Stimulated activated naive B cell treated with anti-CD40 and anti-IgM and Interleukin-4, amounts not matched to agents 10 μg/mL and 1 μg/mL and 100 μg/mL, for 72 hours (primary cell): Measurements from ENCODE around the gene TUB.

ENCODE experiments used
- ATAC-seq, 2 donors: fragments of 150-1000 bp; cut with Tn5 transposase; replicated peaks; 2 replicates each; pipeline ENCODE4 v1.10.0; 2021; ENCODE audit warnings: moderate library complexity in 1 of 2
- DNase-seq: peaks from one replicate; pipeline ENCODE4 v3.0.0; 2021
- H3K27ac Mint-ChIP-seq: one replicate; pipeline ENCODE4 v1.8.0; 2022; ENCODE audit warnings: mild to moderate bottlenecking, mixed read lengths
- H3K27me3 Mint-ChIP-seq, 2 donors: one replicate each; pipeline ENCODE4 v1.8.0; 2022; ENCODE audit warnings: mixed read lengths in 2 of 2
- H3K36me3 Mint-ChIP-seq, 2 donors: one replicate each; pipeline ENCODE4 v1.8.0; 2022; ENCODE audit warnings: mixed read lengths in 2 of 2, mild to moderate bottlenecking in 1 of 2
- H3K4me1 Mint-ChIP-seq, 2 donors: one replicate each; pipeline ENCODE4 v1.8.0; 2022; ENCODE audit warnings: mixed read lengths in 2 of 2, mild to moderate bottlenecking in 1 of 2
- H3K4me3 Mint-ChIP-seq, 2 donors: one replicate each; pipeline ENCODE4 v1.8.0; 2022; ENCODE audit warnings: mild to moderate bottlenecking in 2 of 2, mixed read lengths in 2 of 2, moderate library complexity in 1 of 2
- H3K9me3 Mint-ChIP-seq, 2 donors: one replicate each; pipeline ENCODE4 v1.8.0; 2022; ENCODE audit warnings: mixed read lengths in 2 of 2, mild to moderate bottlenecking in 1 of 2

The TUB gene

GRCh38 chr11:8108421-8108820 lies 27.4 kb downstream of the TUB start:
- Mint-ChIP-seq H3K4me1 (peaks cover 0 to 2% of the 10 kb centered on the region in 2 donors), H3K4me3 (no peak overlapping the region), H3K27me3 (no peaks in the 10 kb centered on the region), H3K36me3 (peaks cover 28 to 31% of the 10 kb centered on the region in 2 donors), H3K27ac (no peak overlapping the region), H3K9me3 (no peaks in the 10 kb centered on the region)
- no peak for ATAC-seq
- no peak for DNase-seq

- H3K4me1 Mint-ChIP-seq, result peaks cover 0 to 7% of the 10 kb centered on the region in 2 donors
- H3K4me3 Mint-ChIP-seq, result no peak overlapping the region
- H3K36me3 Mint-ChIP-seq, result peaks cover 31 to 39% of the 10 kb centered on the region in 2 donors
- no peak for DNase-seq
- peaks cover 4% of the 10 kb centered on the region in 2 donors for H3K9me3 Mint-ChIP-seq
- no peak for ATAC-seq
- H3K27me3 Mint-ChIP-seq, result no peaks in the 10 kb centered on the region
- no peak overlapping the region for H3K27ac Mint-ChIP-seq
Observed at GRCh38 chr11:8109675-8110074, 28.7 kb downstream of the TUB start.

GRCh38 chr11:8110396-8110795 lies 29.4 kb downstream of the TUB start:
- H3K36me3 Mint-ChIP-seq, result peaks cover 37 to 45% of the 10 kb centered on the region in 2 donors
- H3K9me3 Mint-ChIP-seq, result peaks cover 8% of the 10 kb centered on the region in 2 donors
- no peak overlapping the region for H3K4me3 Mint-ChIP-seq
- H3K27me3 Mint-ChIP-seq, result no peaks in the 10 kb centered on the region
- H3K4me1 Mint-ChIP-seq, result peaks cover 0 to 7% of the 10 kb centered on the region in 2 donors
- DNase-seq (no peak), ATAC-seq (no peak)
- no peak overlapping the region for H3K27ac Mint-ChIP-seq

- Mint-ChIP-seq H3K27me3 (no peaks in the 10 kb centered on the region), H3K9me3 (peaks cover 8 to 15% of the 10 kb centered on the region in 2 donors), H3K4me1 (peaks cover 0 to 7% of the 10 kb centered on the region in 2 donors), H3K36me3 (peaks cover 43 to 53% of the 10 kb centered on the region in 2 donors), H3K4me3 (no peak overlapping the region), H3K27ac (no peak overlapping the region)
- ATAC-seq (no peak), DNase-seq (no peak)
Observed at GRCh38 chr11:8111636-8112035, 30.6 kb downstream of the TUB start.

- Mint-ChIP-seq H3K4me3 (no peak overlapping the region), H3K9me3 (peaks cover 0 to 6% of the 10 kb centered on the region in 2 donors), H3K36me3 (peaks cover 34 to 37% of the 10 kb centered on the region in 2 donors), H3K27ac (no peak overlapping the region), H3K27me3 (no peaks in the 10 kb centered on the region), H3K4me1 (peaks cover 0 to 1% of the 10 kb centered on the region in 2 donors)
- no peak for ATAC-seq
- no peak for DNase-seq
Observed at GRCh38 chr11:8122173-8122764, 41.3 kb downstream of the TUB start.

GRCh38 chr11:8126649-8127289 lies 45.8 kb downstream of the TUB start:
- Mint-ChIP-seq H3K4me1 (peaks cover 0 to 1% of the 10 kb centered on the region in 2 donors), H3K4me3 (no peak overlapping the region), H3K9me3 (no peaks in the 10 kb centered on the region), H3K27ac (no peak overlapping the region), H3K27me3 (no peaks in the 10 kb centered on the region), H3K36me3 (peaks cover 24 to 39% of the 10 kb centered on the region in 2 donors)
- DNase-seq (no peak), ATAC-seq (no peak)

- no peaks in the 10 kb centered on the region for H3K27me3 Mint-ChIP-seq
- H3K4me1 Mint-ChIP-seq, result peaks cover 0 to 1% of the 10 kb centered on the region in 2 donors
- ATAC-seq (no peak), DNase-seq (no peak)
- H3K4me3 Mint-ChIP-seq, result no peak overlapping the region
- H3K27ac Mint-ChIP-seq, result no peak overlapping the region
- H3K9me3 Mint-ChIP-seq, result no peaks in the 10 kb centered on the region
- H3K36me3 Mint-ChIP-seq, result peaks cover 18 to 34% of the 10 kb centered on the region in 2 donors
Observed at GRCh38 chr11:8127447-8127846, 46.4 kb downstream of the TUB start.

- no peak for DNase-seq
- ATAC-seq, result no peak
- Mint-ChIP-seq H3K4me1 (no peaks in the 10 kb centered on the region), H3K36me3 (peaks cover 27 to 43% of the 10 kb centered on the region in 2 donors), H3K9me3 (peaks cover 0 to 4% of the 10 kb centered on the region in 2 donors), H3K27me3 (no peaks in the 10 kb centered on the region), H3K4me3 (no peak overlapping the region), H3K27ac (no peak overlapping the region)
Observed at GRCh38 chr11:8138526-8138925, 57.5 kb downstream of the TUB start.

GRCh38 chr11:8149726-8150125 lies 68.7 kb downstream of the TUB start:
- no peaks in the 10 kb centered on the region for H3K27me3 Mint-ChIP-seq
- no peaks in the 10 kb centered on the region for H3K4me1 Mint-ChIP-seq
- DNase-seq (no peak), ATAC-seq (no peak)
- peaks cover 15 to 21% of the 10 kb centered on the region in 2 donors for H3K36me3 Mint-ChIP-seq
- H3K9me3 Mint-ChIP-seq, result no peaks in the 10 kb centered on the region
- no peak overlapping the region for H3K4me3 Mint-ChIP-seq
- H3K27ac Mint-ChIP-seq, result no peak overlapping the region
